ENCODE data around the gene SGCD.

- TF ChIP-seq E2F5 (CRISPR knock-in tag; IDR thresholded peaks at IDR 0.05) (no peak), RBFOX2 (IDR thresholded peaks at IDR 0.05; ENCODE audit: low read depth, low read length) (no peak), GATAD2B (IDR thresholded peaks at IDR 0.05; ENCODE audit: borderline replicate concordance) (no peak), GABPA (tag; conservative IDR thresholded peaks at IDR 0.05; ENCODE audit: low read depth) (no peak), HNRNPUL1 (IDR thresholded peaks at IDR 0.05; ENCODE audit: low read length) (no peak), ZBTB34 (CRISPR knock-in tag; IDR thresholded peaks at IDR 0.05) (no peak), U2AF1 (optimal IDR thresholded peaks at IDR 0.05; ENCODE audit: low read depth, low read length) (no peak), ATF1 (CRISPR knock-in tag; IDR thresholded peaks at IDR 0.05) (no peak), ATF1 (tag; IDR thresholded peaks at IDR 0.05) (no peak), KDM2B (CRISPR knock-in tag; IDR thresholded peaks at IDR 0.05) (no peak), PRPF4 (IDR thresholded peaks at IDR 0.05; ENCODE audit: insufficient read depth, low read depth, low read length, poor library complexity, severe bottlenecking) (no peak), TRIM24 (IDR thresholded peaks at IDR 0.05) (no peak), PTRF (tag; IDR thresholded peaks at IDR 0.05) (no peak), FOS (IDR thresholded peaks at IDR 0.05; ENCODE audit: extremely low read depth, insufficient read length) (no peak), CTCF (IDR thresholded peaks at IDR 0.05 in 2 of 3, conservative IDR thresholded peaks at IDR 0.05 in 1 of 3; ENCODE audit: insufficient read depth in 2 of 3, low read depth in 1 of 3, low read length in 3 of 3) (no peak)
Measured at GRCh38 chr5:156351423-156351822, 24.5 kb downstream of the SGCD start.
